ENCODE data around the gene KCNIP4. TPM values are rescaled to one million over a fixed set of nuclear protein-coding genes. Genes with fewer than 3 reads are reported as not detected.

The KCNIP4 gene
- total RNA-seq, 2 donors from 2014 or later: 1.2 TPM; not detected in 1

GRCh38 chr4:21964762-21965319 is 16.3 kb upstream of the KCNIP4 start:
- TF ChIP-seq POLR2AphosphoS5 (IDR thresholded peaks at IDR 0.05) (no peak), POLR2A (IDR thresholded peaks at IDR 0.05) (no peak)
- TF ChIP-seq, protein P1, sequence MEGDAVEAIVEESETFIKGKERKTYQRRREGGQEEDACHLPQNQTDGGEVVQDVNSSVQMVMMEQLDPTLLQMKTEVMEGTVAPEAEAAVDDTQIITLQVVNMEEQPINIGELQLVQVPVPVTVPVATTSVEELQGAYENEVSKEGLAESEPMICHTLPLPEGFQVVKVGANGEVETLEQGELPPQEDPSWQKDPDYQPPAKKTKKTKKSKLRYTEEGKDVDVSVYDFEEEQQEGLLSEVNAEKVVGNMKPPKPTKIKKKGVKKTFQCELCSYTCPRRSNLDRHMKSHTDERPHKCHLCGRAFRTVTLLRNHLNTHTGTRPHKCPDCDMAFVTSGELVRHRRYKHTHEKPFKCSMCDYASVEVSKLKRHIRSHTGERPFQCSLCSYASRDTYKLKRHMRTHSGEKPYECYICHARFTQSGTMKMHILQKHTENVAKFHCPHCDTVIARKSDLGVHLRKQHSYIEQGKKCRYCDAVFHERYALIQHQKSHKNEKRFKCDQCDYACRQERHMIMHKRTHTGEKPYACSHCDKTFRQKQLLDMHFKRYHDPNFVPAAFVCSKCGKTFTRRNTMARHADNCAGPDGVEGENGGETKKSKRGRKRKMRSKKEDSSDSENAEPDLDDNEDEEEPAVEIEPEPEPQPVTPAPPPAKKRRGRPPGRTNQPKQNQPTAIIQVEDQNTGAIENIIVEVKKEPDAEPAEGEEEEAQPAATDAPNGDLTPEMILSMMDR (IDR thresholded peaks at IDR 0.05): no peak

DNA sequence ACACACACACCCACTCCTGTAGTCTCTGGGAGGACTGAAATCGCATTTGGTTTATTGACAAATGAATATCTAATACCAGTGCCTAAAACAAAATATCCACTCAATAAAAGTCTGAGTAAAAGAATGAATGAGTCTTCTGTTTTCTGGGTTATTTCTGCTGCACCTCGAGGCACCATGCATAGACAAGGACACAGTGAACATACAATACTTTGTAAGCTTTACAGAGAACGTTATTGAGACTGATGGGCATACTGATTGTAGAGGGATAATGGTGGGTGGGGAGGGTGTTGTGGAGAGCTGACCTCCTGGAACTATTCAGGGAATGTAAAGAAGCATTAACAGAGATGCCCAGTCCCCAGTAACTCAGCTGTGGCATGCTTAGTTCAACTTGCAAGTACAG is 14.1 kb upstream of the KCNIP4 start:
- H3K9me3 ChIP-seq: no peaks in the 10 kb centered on the region
- WGBS: 58% methylated on average over 3 of the region's 3 CpGs
- H3K4me3 ChIP-seq: no peak overlapping the region
- no peaks in the 10 kb centered on the region for H3K27me3 ChIP-seq (replicated peaks; ENCODE audit: insufficient read depth)
- H3K4me1 ChIP-seq (replicated peaks): no peaks in the 10 kb centered on the region
- no peaks in the 10 kb centered on the region for H3K36me3 ChIP-seq
- DNase-seq (ENCODE audit: low spot score): no peak
- intact Hi-C loops (cut with DNase I): no loop called here
- no peak overlapping the region for H3K27ac ChIP-seq
- TF ChIP-seq POLR2A (IDR thresholded peaks at IDR 0.05): no peak
- TF ChIP-seq POLR2AphosphoS5 (IDR thresholded peaks at IDR 0.05): no peak
- TF ChIP-seq, protein P1 (IDR thresholded peaks at IDR 0.05): no peak

More at GRCh38 chr4:21964762-21965319, 16.3 kb upstream of the KCNIP4 start:
- no peaks in the 10 kb centered on the region for H3K9me3 ChIP-seq
- H3K27me3 ChIP-seq (replicated peaks; ENCODE audit: insufficient read depth): no peaks in the 10 kb centered on the region
- no peak for DNase-seq (ENCODE audit: low spot score)
- H3K4me3 ChIP-seq: no peak overlapping the region
- intact Hi-C loops (cut with DNase I): no loop called here
- H3K36me3 ChIP-seq: no peaks in the 10 kb centered on the region
- 62% methylated on average over 3 of the region's 3 CpGs for WGBS
- H3K4me1 ChIP-seq (replicated peaks): no peaks in the 10 kb centered on the region
- H3K27ac ChIP-seq: no peak overlapping the region

DNA sequence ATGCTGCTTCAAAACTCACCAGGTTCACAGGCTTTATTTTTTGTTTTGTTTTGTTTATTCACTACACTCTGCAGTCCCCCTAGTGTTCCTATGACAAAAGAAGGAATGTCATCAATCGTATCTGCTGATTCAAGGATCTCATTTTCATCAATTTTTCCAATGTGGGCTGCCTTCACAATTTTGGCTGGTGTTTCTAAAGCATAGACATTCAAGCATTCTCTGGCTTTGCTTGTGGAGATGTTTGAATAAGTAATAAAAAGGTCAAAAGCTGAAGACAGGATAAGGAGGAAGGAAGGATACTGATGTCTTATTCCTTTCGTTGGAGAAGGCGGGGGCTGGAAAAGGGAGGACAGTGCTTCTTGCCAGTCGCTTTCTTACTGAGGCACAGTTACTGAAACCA is 12.2 kb upstream of the KCNIP4 start:
- Histone ChIP-seq H3K4me3 (no peak overlapping the region), H3K27me3 (replicated peaks; ENCODE audit: insufficient read depth) (no peaks in the 10 kb centered on the region), H3K36me3 (no peaks in the 10 kb centered on the region), H3K4me1 (replicated peaks) (no peaks in the 10 kb centered on the region), H3K9me3 (no peaks in the 10 kb centered on the region), H3K27ac (no peak overlapping the region)
- no peak for DNase-seq (ENCODE audit: low spot score)
- intact Hi-C loops (cut with DNase I): no loop called here
- TF ChIP-seq POLR2A (IDR thresholded peaks at IDR 0.05): no peak
- TF ChIP-seq POLR2AphosphoS5 (IDR thresholded peaks at IDR 0.05): no peak
- TF ChIP-seq, protein P1 (IDR thresholded peaks at IDR 0.05): no peak
- 79% methylated on average over 4 of the region's 4 CpGs for WGBS

DNA sequence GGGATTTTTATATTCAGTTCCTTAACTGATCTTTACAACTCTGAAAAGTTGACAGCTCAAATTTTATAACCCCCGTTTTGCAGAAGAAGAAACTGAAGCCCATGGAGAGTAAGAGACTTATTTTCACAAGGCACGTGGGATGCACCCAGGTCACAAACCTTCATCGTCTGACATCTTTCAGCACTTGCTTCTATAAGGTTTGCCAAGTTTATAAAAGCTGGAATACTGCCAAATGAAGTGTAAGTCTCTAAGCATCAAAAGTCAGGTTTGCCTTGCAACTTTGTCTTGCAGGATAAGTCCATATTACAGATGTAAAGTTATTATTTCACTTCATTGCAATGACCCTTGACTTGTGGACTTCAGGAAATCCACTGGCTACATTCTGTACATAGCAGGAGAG is 6.3 kb upstream of the KCNIP4 start:
- Histone ChIP-seq H3K4me1 (replicated peaks) (no peaks in the 10 kb centered on the region), H3K27me3 (replicated peaks; ENCODE audit: insufficient read depth) (no peaks in the 10 kb centered on the region), H3K4me3 (no peak overlapping the region), H3K9me3 (no peaks in the 10 kb centered on the region), H3K27ac (no peak overlapping the region), H3K36me3 (no peaks in the 10 kb centered on the region)
- TF ChIP-seq POLR2A (IDR thresholded peaks at IDR 0.05) (no peak), POLR2AphosphoS5 (IDR thresholded peaks at IDR 0.05) (no peak)
- TF ChIP-seq, protein P1 (IDR thresholded peaks at IDR 0.05): no peak
- no peak for DNase-seq (ENCODE audit: low spot score)
- intact Hi-C loops (cut with DNase I): no loop called here
- WGBS: 18% methylated on average over 3 of the region's 3 CpGs

GRCh38 chr4:21953653-21954052 is 5.1 kb upstream of the KCNIP4 start:
- intact Hi-C loops (cut with DNase I): no loop called here
- DNase-seq (ENCODE audit: low spot score): no peak
- TF ChIP-seq, protein P1 (IDR thresholded peaks at IDR 0.05): no peak
- TF ChIP-seq POLR2A (IDR thresholded peaks at IDR 0.05) (no peak), POLR2AphosphoS5 (IDR thresholded peaks at IDR 0.05) (no peak)
- Histone ChIP-seq H3K36me3 (no peaks in the 10 kb centered on the region), H3K4me3 (no peak overlapping the region), H3K27me3 (replicated peaks; ENCODE audit: insufficient read depth) (no peaks in the 10 kb centered on the region), H3K4me1 (replicated peaks) (no peaks in the 10 kb centered on the region), H3K27ac (no peak overlapping the region), H3K9me3 (no peaks in the 10 kb centered on the region)
- WGBS: 53% methylated on average over 4 of the region's 4 CpGs
